Brain microvascular endothelial cell (primary cell): ENCODE measurements around the gene VPS11.

Experiments used
- DNase-seq: peaks from one replicate; pipeline ENCODE4 v3.0.0-alpha.2; 2020
- H3K27ac ChIP-seq: fragments of 250-450 bp; sonication (Bioruptor Pico); 2 replicates; pipeline ENCODE4 v1.5.1; 2020; ENCODE audit warnings: mild to moderate bottlenecking, moderate library complexity
- H3K27me3 ChIP-seq: fragments of 250-450 bp; sonication (Bioruptor Pico); replicated peaks from 2 replicates; pipeline ENCODE4 v1.5.1; 2020; ENCODE audit warnings: mild to moderate bottlenecking
- H3K36me3 ChIP-seq: fragments of 250-450 bp; sonication (Bioruptor Pico); replicated peaks from 2 replicates; pipeline ENCODE4 v1.5.1; 2020; ENCODE audit warnings: mild to moderate bottlenecking
- H3K4me3 ChIP-seq: 2 replicates; pipeline ENCODE4 v1.5.1; 2011; ENCODE audit warnings: low read depth, mild to moderate bottlenecking, control low read depth, low read length, moderate library complexity
- in situ Hi-C: cut with HindIII; loops from 2 replicates; pipeline ENCODE4 v1.10.0; 2017; ENCODE audit warnings: low sequenced_read_pairs, low pct_ligation_motif_present
- TF ChIP-seq, protein P1 (sequence below): IDR thresholded peaks from 2 replicates; pipeline ENCODE4 v1.5.1; 2011; ENCODE audit warnings: low read depth, mild to moderate bottlenecking, moderate library complexity, low read length, control low read depth, inconsistent platforms; ENCODE audit errors: missing control alignments

VPS11 gene

DNA sequence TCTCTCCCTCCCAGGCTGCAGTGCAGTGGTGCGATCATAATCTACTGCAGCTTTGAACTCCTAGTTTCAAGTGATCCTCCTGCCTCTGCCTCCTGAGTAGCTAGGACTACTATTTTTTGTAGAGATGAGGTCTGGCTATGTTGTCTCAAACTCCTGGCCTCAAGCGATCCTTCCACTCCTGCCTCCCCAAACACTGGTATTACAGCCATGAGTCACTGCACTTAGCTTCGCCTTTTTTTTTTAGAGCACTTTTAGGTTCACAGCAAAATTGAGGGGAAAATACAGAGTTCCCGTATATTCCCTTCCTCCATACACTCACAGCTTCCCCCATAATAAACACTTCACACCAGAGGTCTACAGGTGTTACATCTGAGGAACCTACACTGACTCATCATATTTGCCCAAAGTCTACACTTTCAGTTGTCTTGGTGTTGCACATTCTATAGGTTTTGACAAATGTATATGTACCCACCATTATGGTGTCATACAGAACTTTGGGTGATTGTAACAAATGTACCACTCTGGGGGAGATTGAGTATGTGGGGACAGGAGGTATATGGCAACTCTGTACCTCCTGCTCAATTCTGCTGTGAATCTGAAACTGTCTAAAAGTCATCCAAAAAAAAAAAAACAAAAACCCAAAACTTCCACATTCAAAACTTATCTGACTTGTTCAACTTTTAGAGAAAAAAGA lies 25.6 kb upstream of the VPS11 start:
- Histone ChIP-seq H3K36me3 (peaks cover 23% of the 10 kb centered on the region), H3K4me3 (no peak overlapping the region), H3K27me3 (no peaks in the 10 kb centered on the region), H3K27ac (no peak overlapping the region)
- in situ Hi-C loops, result no loop called here
- DNase-seq, result no peak
- TF ChIP-seq, protein P1, sequence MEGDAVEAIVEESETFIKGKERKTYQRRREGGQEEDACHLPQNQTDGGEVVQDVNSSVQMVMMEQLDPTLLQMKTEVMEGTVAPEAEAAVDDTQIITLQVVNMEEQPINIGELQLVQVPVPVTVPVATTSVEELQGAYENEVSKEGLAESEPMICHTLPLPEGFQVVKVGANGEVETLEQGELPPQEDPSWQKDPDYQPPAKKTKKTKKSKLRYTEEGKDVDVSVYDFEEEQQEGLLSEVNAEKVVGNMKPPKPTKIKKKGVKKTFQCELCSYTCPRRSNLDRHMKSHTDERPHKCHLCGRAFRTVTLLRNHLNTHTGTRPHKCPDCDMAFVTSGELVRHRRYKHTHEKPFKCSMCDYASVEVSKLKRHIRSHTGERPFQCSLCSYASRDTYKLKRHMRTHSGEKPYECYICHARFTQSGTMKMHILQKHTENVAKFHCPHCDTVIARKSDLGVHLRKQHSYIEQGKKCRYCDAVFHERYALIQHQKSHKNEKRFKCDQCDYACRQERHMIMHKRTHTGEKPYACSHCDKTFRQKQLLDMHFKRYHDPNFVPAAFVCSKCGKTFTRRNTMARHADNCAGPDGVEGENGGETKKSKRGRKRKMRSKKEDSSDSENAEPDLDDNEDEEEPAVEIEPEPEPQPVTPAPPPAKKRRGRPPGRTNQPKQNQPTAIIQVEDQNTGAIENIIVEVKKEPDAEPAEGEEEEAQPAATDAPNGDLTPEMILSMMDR, result no peak

GRCh38 chr11:119042927-119043326 lies 24.7 kb upstream of the VPS11 start:
- in situ Hi-C loops, result no loop called here
- no peaks in the 10 kb centered on the region for H3K27me3 ChIP-seq
- no peak for DNase-seq
- no peak overlapping the region for H3K27ac ChIP-seq
- peaks cover 32% of the 10 kb centered on the region for H3K36me3 ChIP-seq
- TF ChIP-seq, protein P1, result no peak
- no peak overlapping the region for H3K4me3 ChIP-seq

GRCh38 chr11:119044708-119045107 lies 22.9 kb upstream of the VPS11 start:
- TF ChIP-seq, protein P1, result peak; percentile 48
- H3K27me3 ChIP-seq, result no peaks in the 10 kb centered on the region
- in situ Hi-C loops, result no loop called here
- no peak overlapping the region for H3K4me3 ChIP-seq
- no peak for DNase-seq
- H3K27ac ChIP-seq, result no peak overlapping the region
- peaks cover 50% of the 10 kb centered on the region for H3K36me3 ChIP-seq

- H3K27me3 ChIP-seq, result no peaks in the 10 kb centered on the region
- no peak for DNase-seq
- TF ChIP-seq, protein P1, result no peak
- H3K4me3 ChIP-seq, result no peak overlapping the region
- in situ Hi-C loops, result no loop called here
- H3K36me3 ChIP-seq, result peaks cover 66% of the 10 kb centered on the region
- no peak overlapping the region for H3K27ac ChIP-seq
These were observed 21.1 kb upstream of the VPS11 start for GRCh38 chr11:119046489-119046888.

DNA sequence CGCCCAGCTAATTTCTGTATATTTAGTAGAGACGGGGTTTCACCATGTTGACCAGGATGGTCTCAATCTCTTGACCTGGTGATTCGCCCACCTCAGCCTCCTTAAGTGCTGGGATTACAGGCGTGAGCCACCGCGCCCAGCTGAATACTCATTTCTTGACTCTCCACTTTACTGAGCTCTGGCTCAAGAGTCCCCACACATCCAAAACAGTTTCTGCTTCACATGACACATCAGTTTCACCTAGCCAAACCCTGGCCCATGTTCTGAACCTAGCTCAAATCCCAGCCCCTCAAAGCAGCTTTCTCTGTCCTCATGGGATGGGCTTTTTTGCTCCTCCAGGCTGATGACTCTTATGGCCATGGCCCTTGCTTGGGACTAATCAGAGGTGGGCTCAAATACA lies 20.4 kb upstream of the VPS11 start:
- TF ChIP-seq, protein P1, result no peak
- no peak for DNase-seq
- H3K4me3 ChIP-seq, result no peak overlapping the region
- H3K27me3 ChIP-seq, result no peaks in the 10 kb centered on the region
- peaks cover 73% of the 10 kb centered on the region for H3K36me3 ChIP-seq
- no peak overlapping the region for H3K27ac ChIP-seq
- in situ Hi-C loops, result no loop called here

GRCh38 chr11:119048644-119049043 lies 19.0 kb upstream of the VPS11 start:
- no peaks in the 10 kb centered on the region for H3K27me3 ChIP-seq
- no peak for DNase-seq
- TF ChIP-seq, protein P1, result no peak
- H3K27ac ChIP-seq, result no peak overlapping the region
- peaks cover 87% of the 10 kb centered on the region for H3K36me3 ChIP-seq
- no peak overlapping the region for H3K4me3 ChIP-seq
- in situ Hi-C loops, result no loop called here
